ENCODE measurements around the gene BRINP1.
"Not testable (repeated sequence)": the region's sequence is repeated elsewhere in the genome, so short reads cannot be mapped to it uniquely, and the experiment has no call there.

BRINP1 gene

DNA sequence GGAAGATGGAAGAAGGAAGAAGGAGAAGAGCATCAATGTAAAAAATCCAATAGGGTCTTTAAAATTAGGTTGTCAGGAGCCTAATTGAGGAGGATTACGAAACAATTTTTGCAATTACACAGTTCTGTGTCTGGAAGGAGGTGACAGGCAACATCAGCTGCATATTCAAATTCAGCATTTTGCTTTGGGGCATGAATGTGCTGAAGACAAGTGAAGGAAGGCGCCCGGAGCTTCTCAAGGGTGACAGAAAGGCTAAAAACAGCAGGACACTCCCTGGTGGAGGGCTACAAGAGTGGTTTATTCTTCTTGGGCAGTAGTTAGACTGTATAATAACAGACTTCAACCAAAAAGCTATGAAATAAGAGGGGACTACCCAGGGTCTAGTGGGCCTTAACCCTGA, 188.3 kb downstream of the BRINP1 start:
- Histone ChIP-seq H3K27ac (ENCODE audit: low read length) (no peak overlapping the region), H3K9ac (ENCODE audit: low read length) (no peak overlapping the region), H3K4me3 (ENCODE audit: low read length) (no peak overlapping the region), H3K36me3 (ENCODE audit: control insufficient read depth, low read depth, low read length) (no peaks in the 10 kb centered on the region), H3K27me3 (ENCODE audit: control insufficient read depth, insufficient read depth, low read length) (no peaks in the 10 kb centered on the region), H3K9me3 (ENCODE audit: control insufficient read depth, low read depth, low read length) (no peaks in the 10 kb centered on the region), H3K4me1 (ENCODE audit: control insufficient read depth, low read depth, low read length) (peaks cover 9% of the 10 kb centered on the region)

DNA sequence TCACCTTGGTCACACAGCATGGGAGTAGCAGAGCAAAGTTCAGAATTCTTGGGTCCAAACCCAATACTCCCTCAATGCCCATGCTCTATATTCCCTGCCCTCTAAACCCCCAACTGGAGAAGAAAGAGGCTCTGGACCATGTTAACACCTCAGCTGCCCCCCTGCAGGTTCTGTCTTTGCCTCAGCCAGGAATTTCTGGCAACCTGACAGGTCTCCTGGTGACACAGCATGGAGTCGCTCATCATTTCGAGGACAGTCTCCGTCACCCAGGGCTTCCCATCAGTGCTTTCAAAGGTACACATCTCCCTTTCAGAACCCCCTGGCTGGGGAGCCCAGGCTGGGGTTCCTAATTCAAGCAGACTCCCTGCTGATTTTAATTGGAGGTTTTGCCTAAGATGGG, 189.5 kb downstream of the BRINP1 start:
- no peaks in the 10 kb centered on the region for H3K9me3 ChIP-seq (ENCODE audit: control insufficient read depth, low read depth, low read length)
- peaks cover 9% of the 10 kb centered on the region for H3K4me1 ChIP-seq (ENCODE audit: control insufficient read depth, low read depth, low read length)
- no peak overlapping the region for H3K9ac ChIP-seq (ENCODE audit: low read length)
- H3K4me3 ChIP-seq (ENCODE audit: low read length), result no peak overlapping the region
- no peak overlapping the region for H3K27ac ChIP-seq (ENCODE audit: low read length)
- no peaks in the 10 kb centered on the region for H3K36me3 ChIP-seq (ENCODE audit: control insufficient read depth, low read depth, low read length)
- no peaks in the 10 kb centered on the region for H3K27me3 ChIP-seq (ENCODE audit: control insufficient read depth, insufficient read depth, low read length)

GRCh38 chr9:119177196-119177595, 192.0 kb downstream of the BRINP1 start:
- Histone ChIP-seq H3K27me3 (ENCODE audit: control insufficient read depth, insufficient read depth, low read length) (no peaks in the 10 kb centered on the region), H3K4me1 (ENCODE audit: control insufficient read depth, low read depth, low read length) (peaks cover 9% of the 10 kb centered on the region), H3K4me3 (ENCODE audit: low read length) (no peak overlapping the region), H3K9me3 (ENCODE audit: control insufficient read depth, low read depth, low read length) (no peaks in the 10 kb centered on the region), H3K9ac (ENCODE audit: low read length) (no peak overlapping the region), H3K27ac (ENCODE audit: low read length) (no peak overlapping the region), H3K36me3 (ENCODE audit: control insufficient read depth, low read depth, low read length) (no peaks in the 10 kb centered on the region)

GRCh38 chr9:119175581-119175980, 193.7 kb downstream of the BRINP1 start:
- no peaks in the 10 kb centered on the region for H3K9me3 ChIP-seq (ENCODE audit: control insufficient read depth, low read depth, low read length)
- H3K27me3 ChIP-seq (ENCODE audit: control insufficient read depth, insufficient read depth, low read length), result no peaks in the 10 kb centered on the region
- peaks cover 9% of the 10 kb centered on the region for H3K4me1 ChIP-seq (ENCODE audit: control insufficient read depth, low read depth, low read length)
- H3K4me3 ChIP-seq (ENCODE audit: low read length), result no peak overlapping the region
- H3K27ac ChIP-seq (ENCODE audit: low read length), result no peak overlapping the region
- H3K9ac ChIP-seq (ENCODE audit: low read length), result no peak overlapping the region
- no peaks in the 10 kb centered on the region for H3K36me3 ChIP-seq (ENCODE audit: control insufficient read depth, low read depth, low read length)

DNA sequence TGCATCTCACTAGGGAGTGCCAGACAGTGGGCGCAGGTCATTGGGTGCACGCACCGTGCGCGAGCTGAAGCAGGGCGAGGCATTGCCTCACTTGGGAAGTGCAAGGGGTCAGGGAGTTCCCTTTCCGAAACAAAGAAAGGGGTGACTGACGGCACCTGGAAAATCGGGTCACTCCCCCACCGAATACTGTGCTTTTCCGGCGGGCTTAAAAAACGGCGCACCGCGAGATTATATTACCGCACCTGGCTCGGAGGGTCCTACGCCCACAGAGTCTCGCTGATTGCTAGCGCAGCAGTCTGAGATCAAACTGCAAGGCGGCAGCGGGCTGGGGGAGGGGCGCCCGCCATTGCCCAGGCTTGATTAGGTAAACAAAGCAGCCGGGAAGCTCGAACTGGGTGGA, 200.0 kb downstream of the BRINP1 start:
- Histone ChIP-seq H3K9ac (ENCODE audit: low read length) (peak overlapping the region; percentile 79), H3K4me3 (ENCODE audit: low read length) (peak overlapping the region; percentile 54)
- not testable (repeated sequence) for H3K27ac ChIP-seq (ENCODE audit: low read length); H3K36me3 ChIP-seq (ENCODE audit: control insufficient read depth, low read depth, low read length); H3K4me1 ChIP-seq (ENCODE audit: control insufficient read depth, low read depth, low read length); H3K27me3 ChIP-seq (ENCODE audit: control insufficient read depth, insufficient read depth, low read length); H3K9me3 ChIP-seq (ENCODE audit: control insufficient read depth, low read depth, low read length)

DNA sequence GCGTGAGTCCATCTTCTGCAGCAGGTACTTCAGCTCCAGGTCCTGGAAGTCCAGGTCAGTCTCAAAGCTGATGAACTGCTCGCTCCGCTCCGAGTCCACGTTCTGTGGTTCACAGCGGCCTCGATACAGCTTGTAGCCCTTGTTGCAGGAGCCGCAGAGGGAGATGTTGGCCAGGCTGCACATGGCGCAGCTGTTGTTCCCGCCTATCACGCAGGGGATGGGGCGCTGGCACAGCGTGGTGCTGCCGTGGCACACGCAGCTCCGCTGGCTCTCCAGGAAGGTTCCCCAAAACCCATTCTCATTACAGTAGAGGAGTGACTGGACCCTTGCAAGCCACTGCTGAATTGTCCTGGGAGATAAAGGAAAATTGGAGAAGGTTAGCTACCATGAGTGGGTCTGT, 201.4 kb downstream of the BRINP1 start:
- Histone ChIP-seq H3K27ac (ENCODE audit: low read length) (no peak overlapping the region), H3K36me3 (ENCODE audit: control insufficient read depth, low read depth, low read length) (peaks cover 6% of the 10 kb centered on the region), H3K4me3 (ENCODE audit: low read length) (no peak overlapping the region), H3K4me1 (ENCODE audit: control insufficient read depth, low read depth, low read length) (peaks cover 9% of the 10 kb centered on the region), H3K9me3 (ENCODE audit: control insufficient read depth, low read depth, low read length) (no peaks in the 10 kb centered on the region), H3K9ac (ENCODE audit: low read length) (no peak overlapping the region), H3K27me3 (ENCODE audit: control insufficient read depth, insufficient read depth, low read length) (no peaks in the 10 kb centered on the region)

DNA sequence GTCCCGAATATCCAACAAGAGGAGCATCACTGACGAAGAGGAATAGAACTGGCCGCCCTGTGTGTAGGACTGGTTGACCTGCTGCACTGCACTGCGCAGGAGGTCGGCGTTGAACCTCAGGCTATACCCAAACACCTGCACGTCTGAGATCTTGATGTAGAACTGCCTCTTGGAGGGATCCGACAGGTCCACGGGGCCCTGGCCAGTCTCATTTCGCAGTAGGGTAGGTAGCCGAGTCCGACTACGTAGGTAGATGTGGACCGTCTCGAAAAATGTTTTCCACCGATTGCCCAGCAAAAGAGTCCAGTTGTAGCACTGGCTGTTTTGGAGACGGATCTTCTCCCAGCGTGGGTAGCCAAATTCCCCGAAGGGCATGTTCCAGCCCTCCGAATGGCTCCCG, 202.0 kb downstream of the BRINP1 start:
- no peak overlapping the region for H3K4me3 ChIP-seq (ENCODE audit: low read length)
- H3K4me1 ChIP-seq (ENCODE audit: control insufficient read depth, low read depth, low read length), result peaks cover 9% of the 10 kb centered on the region
- peaks cover 6% of the 10 kb centered on the region for H3K36me3 ChIP-seq (ENCODE audit: control insufficient read depth, low read depth, low read length)
- H3K9ac ChIP-seq (ENCODE audit: low read length), result no peak overlapping the region
- no peaks in the 10 kb centered on the region for H3K27me3 ChIP-seq (ENCODE audit: control insufficient read depth, insufficient read depth, low read length)
- H3K27ac ChIP-seq (ENCODE audit: low read length), result no peak overlapping the region
- H3K9me3 ChIP-seq (ENCODE audit: control insufficient read depth, low read depth, low read length), result no peaks in the 10 kb centered on the region

- H3K9ac ChIP-seq (ENCODE audit: low read length), result no peak overlapping the region
These were observed 203.1 kb downstream of the BRINP1 start for GRCh38 chr9:119166096-119166495.

DNA sequence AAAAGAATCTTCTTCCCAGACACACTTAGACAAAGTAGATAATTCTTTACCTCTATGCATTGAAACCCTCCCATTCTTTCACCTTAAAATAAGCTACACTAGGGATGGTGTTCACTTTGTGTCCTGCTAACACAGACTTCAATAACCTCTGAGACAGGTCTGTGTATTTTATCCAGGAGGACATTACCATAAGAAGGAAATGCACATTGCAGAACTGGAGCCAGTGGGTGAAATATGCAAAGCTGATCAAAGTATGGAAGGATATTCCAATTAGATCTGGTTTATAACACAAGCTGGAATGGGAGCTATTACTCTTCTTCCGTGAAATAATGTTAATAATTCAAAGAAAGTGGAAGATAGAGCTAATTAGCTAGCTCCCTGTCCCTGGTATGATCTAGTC, 204.1 kb downstream of the BRINP1 start:
- H3K27me3 ChIP-seq (ENCODE audit: control insufficient read depth, insufficient read depth, low read length), result no peaks in the 10 kb centered on the region
- H3K4me3 ChIP-seq (ENCODE audit: low read length), result no peak overlapping the region
- H3K4me1 ChIP-seq (ENCODE audit: control insufficient read depth, low read depth, low read length), result peaks cover 9% of the 10 kb centered on the region
- no peak overlapping the region for H3K9ac ChIP-seq (ENCODE audit: low read length)
- H3K27ac ChIP-seq (ENCODE audit: low read length), result no peak overlapping the region
- peaks cover 6% of the 10 kb centered on the region for H3K36me3 ChIP-seq (ENCODE audit: control insufficient read depth, low read depth, low read length)
- no peaks in the 10 kb centered on the region for H3K9me3 ChIP-seq (ENCODE audit: control insufficient read depth, low read depth, low read length)

More at GRCh38 chr9:119166096-119166495, 203.1 kb downstream of the BRINP1 start:
- H3K36me3 ChIP-seq (ENCODE audit: control insufficient read depth, low read depth, low read length), result peaks cover 6% of the 10 kb centered on the region
- H3K27ac ChIP-seq (ENCODE audit: low read length), result no peak overlapping the region
- no peaks in the 10 kb centered on the region for H3K27me3 ChIP-seq (ENCODE audit: control insufficient read depth, insufficient read depth, low read length)
- H3K4me3 ChIP-seq (ENCODE audit: low read length), result no peak overlapping the region
- H3K4me1 ChIP-seq (ENCODE audit: control insufficient read depth, low read depth, low read length), result peaks cover 9% of the 10 kb centered on the region
- H3K9me3 ChIP-seq (ENCODE audit: control insufficient read depth, low read depth, low read length), result no peaks in the 10 kb centered on the region

DNA sequence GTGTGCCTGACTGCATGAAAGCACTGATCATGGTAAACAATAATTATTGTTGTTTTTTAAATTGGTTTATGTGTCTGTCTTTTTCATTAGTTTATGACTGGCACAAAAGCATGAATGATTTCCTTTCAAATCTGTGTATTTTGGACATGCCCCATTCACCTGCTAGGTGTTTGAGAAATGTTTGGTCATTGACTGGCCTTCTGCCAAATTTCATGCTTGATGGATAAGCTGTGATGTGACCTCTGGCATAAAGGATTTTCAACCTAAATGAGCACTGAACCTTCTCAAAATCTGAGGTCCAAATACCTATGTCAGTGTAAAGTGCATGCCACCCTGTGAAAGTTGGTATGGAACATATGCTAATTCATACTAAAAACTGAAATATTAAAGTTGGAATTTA, 204.5 kb downstream of the BRINP1 start:
- H3K27ac ChIP-seq (ENCODE audit: low read length), result no peak overlapping the region
- no peaks in the 10 kb centered on the region for H3K9me3 ChIP-seq (ENCODE audit: control insufficient read depth, low read depth, low read length)
- H3K36me3 ChIP-seq (ENCODE audit: control insufficient read depth, low read depth, low read length), result peaks cover 6% of the 10 kb centered on the region
- no peak overlapping the region for H3K9ac ChIP-seq (ENCODE audit: low read length)
- no peaks in the 10 kb centered on the region for H3K27me3 ChIP-seq (ENCODE audit: control insufficient read depth, insufficient read depth, low read length)
- no peak overlapping the region for H3K4me3 ChIP-seq (ENCODE audit: low read length)
- H3K4me1 ChIP-seq (ENCODE audit: control insufficient read depth, low read depth, low read length), result peaks cover 9% of the 10 kb centered on the region

DNA sequence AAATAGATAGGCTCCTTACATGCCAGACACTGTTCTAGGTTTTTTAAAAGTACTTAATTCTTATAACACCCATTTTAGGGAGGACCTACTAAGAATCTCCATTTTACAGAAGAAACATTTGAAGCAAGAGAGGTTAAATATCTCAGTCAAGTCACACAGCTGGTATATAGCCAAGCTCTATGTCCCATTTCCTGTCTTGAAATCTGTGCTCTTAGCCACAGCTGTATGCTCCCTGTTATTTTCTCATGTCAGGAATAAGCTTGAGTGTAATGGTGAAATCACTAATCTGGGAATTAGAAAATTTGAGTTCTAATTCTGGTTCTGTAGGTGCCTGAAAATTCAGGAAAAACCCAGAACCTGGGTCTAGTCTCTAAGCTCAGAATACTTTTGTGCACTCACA, 208.7 kb downstream of the BRINP1 start:
- no peaks in the 10 kb centered on the region for H3K4me1 ChIP-seq (ENCODE audit: control insufficient read depth, low read depth, low read length)
- H3K27me3 ChIP-seq (ENCODE audit: control insufficient read depth, insufficient read depth, low read length), result no peaks in the 10 kb centered on the region
- no peak overlapping the region for H3K27ac ChIP-seq (ENCODE audit: low read length)
- no peaks in the 10 kb centered on the region for H3K9me3 ChIP-seq (ENCODE audit: control insufficient read depth, low read depth, low read length)
- H3K9ac ChIP-seq (ENCODE audit: low read length), result no peak overlapping the region
- H3K4me3 ChIP-seq (ENCODE audit: low read length), result no peak overlapping the region
- no peaks in the 10 kb centered on the region for H3K36me3 ChIP-seq (ENCODE audit: control insufficient read depth, low read depth, low read length)

DNA sequence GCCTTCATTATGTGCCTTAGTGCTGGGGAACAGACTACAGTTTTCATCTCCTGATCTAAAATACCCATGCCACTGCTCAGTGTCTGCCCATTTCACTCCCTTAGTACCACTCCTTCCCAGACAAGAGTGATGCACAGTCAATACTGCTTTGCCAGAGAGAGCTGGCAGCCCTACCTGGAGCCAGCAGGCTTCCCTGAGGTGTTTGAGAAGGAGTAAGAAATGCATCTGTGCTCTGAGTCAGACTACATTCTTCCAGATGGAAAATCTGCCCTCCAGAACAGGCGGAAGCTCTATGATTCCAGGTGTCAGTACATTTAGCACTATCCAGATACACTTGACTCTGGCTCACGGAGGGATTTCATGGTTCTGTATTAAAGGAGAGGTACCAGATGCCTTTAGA, 209.8 kb downstream of the BRINP1 start:
- Histone ChIP-seq H3K4me1 (ENCODE audit: control insufficient read depth, low read depth, low read length) (no peaks in the 10 kb centered on the region), H3K36me3 (ENCODE audit: control insufficient read depth, low read depth, low read length) (no peaks in the 10 kb centered on the region), H3K27ac (ENCODE audit: low read length) (no peak overlapping the region), H3K4me3 (ENCODE audit: low read length) (no peak overlapping the region), H3K9me3 (ENCODE audit: control insufficient read depth, low read depth, low read length) (no peaks in the 10 kb centered on the region), H3K27me3 (ENCODE audit: control insufficient read depth, insufficient read depth, low read length) (no peaks in the 10 kb centered on the region), H3K9ac (ENCODE audit: low read length) (no peak overlapping the region)

Data from iPS-18a (cell line).